DMS53 treated with DMSO at 0.1 percent for 48 hours (cell line): ENCODE results near the gene AUTS2.

ENCODE experiments used
- DNase-seq: peaks from one replicate; lab custom pipeline; 2025; ENCODE audit not compliant: unreplicated experiment; lab: John Stamatoyannopoulos, UW

The AUTS2 gene

GRCh38 chr7:69922026-69922803 is 323.9 kb downstream of the AUTS2 start:
- DNase-seq: no peak

- no peak for DNase-seq
These were observed 329.2 kb downstream of the AUTS2 start for GRCh38 chr7:69927461-69927860.

GRCh38 chr7:69928621-69929020 is 330.3 kb downstream of the AUTS2 start:
- DNase-seq: no peak

- DNase-seq: no peak
These were observed 331.3 kb downstream of the AUTS2 start for GRCh38 chr7:69929622-69930021.

- DNase-seq: peak; percentile 48
These were observed 333.9 kb downstream of the AUTS2 start for GRCh38 chr7:69932034-69932628.

- DNase-seq: no peak
These were observed 336.0 kb downstream of the AUTS2 start for GRCh38 chr7:69934144-69934903.

DNA sequence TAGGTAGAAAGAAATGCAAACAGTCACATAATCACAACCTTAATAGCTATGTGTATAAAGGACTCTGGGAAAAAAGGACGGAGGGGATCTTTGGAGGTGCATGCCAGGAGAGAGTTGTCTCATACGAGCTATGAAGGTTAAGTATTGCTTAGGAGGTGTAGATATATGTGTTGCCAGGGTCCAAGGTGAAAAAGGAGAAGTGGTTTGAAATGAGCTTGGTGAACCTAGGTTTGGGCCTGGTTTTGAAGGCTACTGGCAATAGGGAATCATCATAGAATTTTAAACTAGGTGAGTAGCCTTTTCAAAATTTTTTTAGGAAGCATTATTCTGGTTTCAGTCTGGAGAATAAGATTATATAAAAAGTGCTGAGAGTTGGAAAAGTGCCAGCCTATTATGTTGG is 336.8 kb downstream of the AUTS2 start:
- no peak for DNase-seq

- DNase-seq: no peak
These were observed 338.8 kb downstream of the AUTS2 start for GRCh38 chr7:69937097-69937496.

DNA sequence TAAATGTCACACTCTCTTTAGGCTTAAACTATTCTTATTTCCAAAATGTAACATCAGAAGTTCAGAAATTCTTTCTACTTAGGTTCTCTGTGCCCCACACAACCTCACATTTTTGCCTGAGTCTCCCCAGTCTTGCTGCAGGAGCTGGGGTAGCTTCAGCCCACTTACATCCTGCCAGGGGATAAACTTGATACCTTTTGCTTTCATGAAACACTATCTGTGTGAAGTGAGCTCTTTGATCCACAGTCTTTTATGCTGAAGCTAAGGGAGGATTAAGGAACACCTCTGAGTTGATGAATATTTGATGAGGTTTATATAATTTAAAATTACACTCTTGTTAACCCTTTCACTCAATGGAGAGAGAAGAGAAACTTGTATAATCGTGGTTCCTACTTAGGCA is 341.0 kb downstream of the AUTS2 start:
- no peak for DNase-seq

GRCh38 chr7:69941077-69941651 is 342.9 kb downstream of the AUTS2 start:
- DNase-seq: no peak

DNA sequence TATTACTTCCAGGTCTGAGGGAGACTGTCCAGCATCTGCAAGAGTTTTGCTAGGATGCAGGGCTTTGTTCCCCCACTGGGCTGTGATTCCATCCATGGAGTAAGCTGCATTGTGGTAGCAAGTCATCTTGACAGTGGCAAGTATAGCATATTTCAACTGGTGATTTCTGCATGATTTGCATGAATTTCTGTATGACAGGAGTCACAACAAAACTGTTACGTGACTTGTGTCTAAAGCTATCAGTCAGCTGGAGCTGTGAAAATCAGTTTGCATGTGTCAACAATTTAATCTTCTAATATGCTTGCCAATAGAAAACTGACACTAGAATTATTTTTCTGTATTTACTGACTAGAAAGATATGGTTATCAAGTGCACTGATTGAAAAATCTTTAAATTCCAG is 344.3 kb downstream of the AUTS2 start:
- no peak for DNase-seq

GRCh38 chr7:69946901-69947300 is 348.6 kb downstream of the AUTS2 start:
- DNase-seq: no peak

GRCh38 chr7:69947998-69948397 is 349.7 kb downstream of the AUTS2 start:
- no peak for DNase-seq

GRCh38 chr7:69949122-69949521 is 350.8 kb downstream of the AUTS2 start:
- DNase-seq: no peak

GRCh38 chr7:69951458-69951857 is 353.2 kb downstream of the AUTS2 start:
- no peak for DNase-seq

GRCh38 chr7:69953136-69954067 is 355.1 kb downstream of the AUTS2 start:
- no peak for DNase-seq

- no peak for DNase-seq
These were observed 358.3 kb downstream of the AUTS2 start for GRCh38 chr7:69956541-69956940.

DNA sequence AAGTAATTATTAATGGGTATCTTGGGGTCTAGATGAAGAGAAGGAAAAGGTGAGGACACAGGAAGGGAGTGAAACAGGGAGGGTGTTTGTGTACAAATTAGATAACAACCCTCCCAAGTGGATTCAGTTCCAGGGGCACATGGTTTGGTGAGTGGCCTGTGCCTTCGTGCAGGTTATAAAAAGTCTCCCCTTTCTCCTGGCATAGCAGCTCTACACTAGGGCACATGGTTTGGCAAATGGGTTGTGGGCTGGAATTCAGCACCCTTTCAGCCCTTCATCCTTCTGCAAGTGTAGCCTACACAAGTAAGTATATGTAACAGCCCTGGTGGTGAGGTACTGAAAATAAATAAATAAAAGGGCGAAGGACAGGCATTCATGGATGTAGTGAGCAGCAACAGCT is 359.4 kb downstream of the AUTS2 start:
- no peak for DNase-seq

- no peak for DNase-seq
These were observed 361.7 kb downstream of the AUTS2 start for GRCh38 chr7:69959789-69960499.

- DNase-seq: no peak
These were observed 363.2 kb downstream of the AUTS2 start for GRCh38 chr7:69961436-69961835.
